Measurements from ENCODE around the gene H1-8. TPM values are rescaled to one million over a fixed set of nuclear protein-coding genes. Genes with fewer than 3 reads are reported as not detected.
A peak's percentile ranks its signal among the peaks of the same experiment; 100 is the strongest.

H1-8 gene
- total RNA-seq, 4 donors from 2014 or later = not detected

GRCh38 chr3:129504471-129505100, 38.4 kb upstream of the H1-8 start:
- Histone ChIP-seq H3K36me3 (no peaks in the 10 kb centered on the region), H3K4me1 (peaks cover 64 to 78% of the 10 kb centered on the region in 2 donors), H3K27ac (peak overlapping the region; percentile 7 to 82 (median 72)), H3K4me3 (no peak overlapping the region), H3K27me3 (no peaks in the 10 kb centered on the region), H3K9me3 (no peaks in the 10 kb centered on the region)
- ATAC-seq (peak; percentile 95 to 97), DNase-seq (peak; percentile 46 to 70)
- TF ChIP-seq CTCF (IDR thresholded peaks at IDR 0.05 in 4 of 5, conservative IDR thresholded peaks at IDR 0.05 in 1 of 5) (no peak), POLR2A (IDR thresholded peaks at IDR 0.05) (no peak)
- in situ Hi-C loops (cut with MboI; ENCODE audit: low sequenced_read_pairs in 4 of 4) = no loop called here
- intact Hi-C loops (cut with DNase I; ENCODE audit: low total_unique reads) = loop anchor here (5.0 kb wide), 1 partner anchor 93 kb away; no protein-coding TSS in a partner anchor

GRCh38 chr3:129505341-129505740, 37.6 kb upstream of the H1-8 start:
- no peaks in the 10 kb centered on the region for H3K36me3 ChIP-seq

GRCh38 chr3:129506231-129506742, 36.7 kb upstream of the H1-8 start:
- intact Hi-C loops (cut with DNase I; ENCODE audit: low total_unique reads) (no loop called here), in situ Hi-C loops (cut with MboI; ENCODE audit: low sequenced_read_pairs in 4 of 4) (no loop called here)
- TF ChIP-seq CTCF (IDR thresholded peaks at IDR 0.05 in 4 of 5, conservative IDR thresholded peaks at IDR 0.05 in 1 of 5) (no peak), POLR2A (IDR thresholded peaks at IDR 0.05) (no peak)
- Histone ChIP-seq H3K36me3 (no peaks in the 10 kb centered on the region), H3K9me3 (no peaks in the 10 kb centered on the region), H3K4me3 (no peak overlapping the region), H3K27ac (no peak overlapping the region), H3K4me1 (peaks cover 57 to 87% of the 10 kb centered on the region in 2 donors), H3K27me3 (no peaks in the 10 kb centered on the region)
- DNase-seq (no peak), ATAC-seq (no peak)

More at GRCh38 chr3:129505341-129505740, 37.6 kb upstream of the H1-8 start:
- DNase-seq = no peak
- Histone ChIP-seq H3K9me3 (no peaks in the 10 kb centered on the region), H3K4me3 (no peak overlapping the region), H3K4me1 (peaks cover 60 to 84% of the 10 kb centered on the region in 2 donors), H3K27me3 (no peaks in the 10 kb centered on the region), H3K27ac (peak overlapping the region; percentile 3 to 82 (median 72))
- no peak for ATAC-seq
- intact Hi-C loops (cut with DNase I; ENCODE audit: low total_unique reads) = no loop called here
- in situ Hi-C loops (cut with MboI; ENCODE audit: low sequenced_read_pairs in 4 of 4) = no loop called here
- TF ChIP-seq POLR2A (IDR thresholded peaks at IDR 0.05) (no peak), CTCF (IDR thresholded peaks at IDR 0.05 in 4 of 5, conservative IDR thresholded peaks at IDR 0.05 in 1 of 5) (no peak)

- in situ Hi-C loops (cut with MboI; ENCODE audit: low sequenced_read_pairs in 4 of 4) (no loop called here), intact Hi-C loops (cut with DNase I; ENCODE audit: low total_unique reads) (no loop called here)
- Histone ChIP-seq H3K4me1 (peaks cover 51 to 81% of the 10 kb centered on the region in 2 donors), H3K27ac (peak overlapping the region in 2 of 4 donors; percentile 22 to 25), H3K4me3 (no peak overlapping the region), H3K9me3 (no peaks in the 10 kb centered on the region), H3K36me3 (no peaks in the 10 kb centered on the region), H3K27me3 (no peaks in the 10 kb centered on the region)
- no peak for ATAC-seq
- DNase-seq = no peak
- TF ChIP-seq POLR2A (IDR thresholded peaks at IDR 0.05) = no peak
- TF ChIP-seq CTCF (IDR thresholded peaks at IDR 0.05 in 4 of 5, conservative IDR thresholded peaks at IDR 0.05 in 1 of 5) = no peak
Measured at GRCh38 chr3:129507181-129507831, 35.7 kb upstream of the H1-8 start.

Measured in gastrocnemius medialis (tissue), 4 donors.